ENCODE data around the gene CRYBA1. TPM values are rescaled to one million over a fixed set of nuclear protein-coding genes. Genes with fewer than 3 reads are reported as not detected.

The CRYBA1 gene
- total and polyA plus RNA-seq, 2 donors (not counting 3 experiments of a cell fraction or from before 2014, with no cell fraction given) = not detected

DNA sequence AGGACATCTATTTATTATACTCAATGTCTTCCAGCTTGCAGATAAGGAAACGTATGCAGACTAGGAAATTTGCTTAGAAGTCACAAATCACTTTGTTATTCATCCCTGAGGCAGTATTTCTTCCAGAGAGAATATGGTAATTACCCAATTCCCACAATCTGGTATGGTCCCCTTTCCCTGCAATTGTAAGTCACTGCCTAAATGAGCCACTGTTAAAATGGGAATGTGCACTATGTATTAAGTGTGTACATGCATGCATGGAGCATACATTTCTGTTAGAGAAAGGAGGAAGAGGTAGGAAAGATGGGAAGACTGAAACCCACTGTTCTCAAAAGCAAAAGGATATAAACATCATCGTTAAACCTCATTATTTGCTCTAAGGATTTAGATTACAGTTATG, 37.3 kb downstream of the CRYBA1 start:
- H3K27me3 ChIP-seq (ENCODE audit: control insufficient read depth in 2 of 2, insufficient read depth in 2 of 2, low read length in 2 of 2) = no peaks in the 10 kb centered on the region
- dilution Hi-C loops (cut with MboI; ENCODE audit: extremely low pct_ligation_motif_present, low sequenced_read_pairs) (no loop called here), intact Hi-C loops (cut with micrococcal nuclease) (no loop called here)
- no peak overlapping the region for H3K9ac ChIP-seq (replicated peaks; ENCODE audit: extremely low read depth, insufficient read depth, low read length)
- TF ChIP-seq MYC (IDR thresholded peaks at IDR 0.05; ENCODE audit: low read depth, low read length) = no peak
- no peak for TF ChIP-seq POLR2AphosphoS5 (IDR thresholded peaks at IDR 0.05; ENCODE audit: insufficient read depth, low read depth, low read length)
- TF ChIP-seq EZH2 (IDR thresholded peaks at IDR 0.05; ENCODE audit: borderline replicate concordance, low read depth, low read length, severe bottlenecking) = no peak
- no peak for TF ChIP-seq FOS (IDR thresholded peaks at IDR 0.05; ENCODE audit: borderline replicate concordance, insufficient read depth, low read length)
- TF ChIP-seq POLR2A (IDR thresholded peaks at IDR 0.05; ENCODE audit: low read depth, low read length) = no peak
- TF ChIP-seq, protein P1, sequence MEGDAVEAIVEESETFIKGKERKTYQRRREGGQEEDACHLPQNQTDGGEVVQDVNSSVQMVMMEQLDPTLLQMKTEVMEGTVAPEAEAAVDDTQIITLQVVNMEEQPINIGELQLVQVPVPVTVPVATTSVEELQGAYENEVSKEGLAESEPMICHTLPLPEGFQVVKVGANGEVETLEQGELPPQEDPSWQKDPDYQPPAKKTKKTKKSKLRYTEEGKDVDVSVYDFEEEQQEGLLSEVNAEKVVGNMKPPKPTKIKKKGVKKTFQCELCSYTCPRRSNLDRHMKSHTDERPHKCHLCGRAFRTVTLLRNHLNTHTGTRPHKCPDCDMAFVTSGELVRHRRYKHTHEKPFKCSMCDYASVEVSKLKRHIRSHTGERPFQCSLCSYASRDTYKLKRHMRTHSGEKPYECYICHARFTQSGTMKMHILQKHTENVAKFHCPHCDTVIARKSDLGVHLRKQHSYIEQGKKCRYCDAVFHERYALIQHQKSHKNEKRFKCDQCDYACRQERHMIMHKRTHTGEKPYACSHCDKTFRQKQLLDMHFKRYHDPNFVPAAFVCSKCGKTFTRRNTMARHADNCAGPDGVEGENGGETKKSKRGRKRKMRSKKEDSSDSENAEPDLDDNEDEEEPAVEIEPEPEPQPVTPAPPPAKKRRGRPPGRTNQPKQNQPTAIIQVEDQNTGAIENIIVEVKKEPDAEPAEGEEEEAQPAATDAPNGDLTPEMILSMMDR (IDR thresholded peaks at IDR 0.05; ENCODE audit: extremely low read depth in 1 of 2, insufficient read depth in 1 of 2, low read depth in 1 of 2, low read length in 2 of 2) = no peak
- no peak for TF ChIP-seq JUN (IDR thresholded peaks at IDR 0.05; ENCODE audit: borderline replicate concordance, insufficient read depth, insufficient read length, low read depth)
- TF ChIP-seq, protein P2, sequence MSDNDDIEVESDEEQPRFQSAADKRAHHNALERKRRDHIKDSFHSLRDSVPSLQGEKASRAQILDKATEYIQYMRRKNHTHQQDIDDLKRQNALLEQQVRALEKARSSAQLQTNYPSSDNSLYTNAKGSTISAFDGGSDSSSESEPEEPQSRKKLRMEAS (IDR thresholded peaks at IDR 0.05; ENCODE audit: insufficient read depth, insufficient read length) = no peak
- no peak for TF ChIP-seq GATA2 (IDR thresholded peaks at IDR 0.05; ENCODE audit: insufficient read depth, insufficient read length, low read depth, low read length)
- peaks cover 2% of the 10 kb centered on the region for H3K4me1 ChIP-seq (ENCODE audit: control insufficient read depth, extremely low read depth, insufficient read depth, low read length)
- H3K4me2 ChIP-seq (ENCODE audit: insufficient read depth, low read length) = peak overlapping the region; percentile 12
- no peak overlapping the region for H2AFZ ChIP-seq (ENCODE audit: low read depth, low read length)
- no peaks in the 10 kb centered on the region for H3K9me1 ChIP-seq (replicated peaks; ENCODE audit: control insufficient read depth, extremely low read depth, insufficient read depth, low read length)
- CTCF ChIA-PET = no interaction called here
- FAIRE-seq (no peak), DNase-seq (ENCODE audit: low read depth, low spot score) (no peak)
- H3K4me3 ChIP-seq (replicated peaks in 1 of 3; ENCODE audit: insufficient read depth in 1 of 3, low read depth in 1 of 3, low read length in 3 of 3) = no peak overlapping the region
- peaks cover 32 to 43% of the 10 kb centered on the region in 2 experiments for H3K36me3 ChIP-seq (ENCODE audit: control insufficient read depth in 2 of 2, extremely low read depth in 1 of 2, insufficient read depth in 2 of 2, low read length in 2 of 2)
- peaks cover 27% of the 10 kb centered on the region for H4K20me1 ChIP-seq (replicated peaks; ENCODE audit: control insufficient read depth, extremely low read depth, insufficient read depth, low read length)
- POLR2A ChIA-PET = no interaction called here
- H3K9me3 ChIP-seq (replicated peaks; ENCODE audit: control insufficient read depth, insufficient read depth, low read length) = no peaks in the 10 kb centered on the region
- no peak overlapping the region for H3K27ac ChIP-seq (ENCODE audit: insufficient read depth, low read depth, low read length)
- BruUV-seq (replicated peaks) = no TSS peak
- H3K79me2 ChIP-seq (ENCODE audit: control insufficient read depth, insufficient read depth, low read length) = peaks cover 98% of the 10 kb centered on the region
